ENCODE measurements around the gene ITPR1.

The ITPR1 gene

DNA sequence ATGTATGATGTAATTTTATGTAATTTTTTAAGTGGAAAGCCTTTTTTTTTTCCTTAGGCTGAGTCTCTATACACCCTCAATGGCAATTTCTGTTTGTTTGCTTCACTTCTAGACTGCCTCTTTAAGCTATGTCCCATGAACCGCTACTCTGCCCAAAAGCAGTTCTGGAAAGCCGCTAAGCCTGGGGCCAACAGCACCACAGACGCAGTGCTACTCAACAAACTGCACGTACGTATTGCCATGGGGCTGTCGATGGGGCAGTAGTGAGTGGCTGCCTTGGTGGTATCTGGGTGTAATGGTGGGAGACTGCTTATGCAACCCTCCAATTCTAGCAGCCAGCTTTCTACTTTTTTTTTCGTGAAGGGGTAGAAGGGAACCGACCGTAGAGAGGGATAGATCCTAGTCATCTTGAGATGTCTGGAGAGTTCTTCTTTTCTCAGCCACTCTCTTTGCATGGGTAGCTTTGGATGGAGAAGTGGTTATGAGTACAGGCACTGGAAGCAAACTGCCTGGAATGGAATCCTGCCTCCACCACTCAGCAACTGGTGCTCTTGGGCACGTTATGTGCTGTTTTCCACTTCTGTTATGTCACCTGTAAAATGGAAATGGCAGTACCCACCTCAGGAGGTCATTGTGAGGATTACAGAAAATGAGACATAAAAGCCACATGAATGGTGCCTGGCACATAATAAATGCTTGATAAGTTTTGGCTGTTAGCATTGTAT lies 134.7 kb downstream of the ITPR1 start:
- H3K4me3 ChIP-seq (ENCODE audit: low read depth, low read length, poor library complexity, severe bottlenecking), result no peak overlapping the region
- no peaks in the 10 kb centered on the region for H3K79me2 ChIP-seq (ENCODE audit: insufficient read depth, low read length)
- TF ChIP-seq, protein P1, sequence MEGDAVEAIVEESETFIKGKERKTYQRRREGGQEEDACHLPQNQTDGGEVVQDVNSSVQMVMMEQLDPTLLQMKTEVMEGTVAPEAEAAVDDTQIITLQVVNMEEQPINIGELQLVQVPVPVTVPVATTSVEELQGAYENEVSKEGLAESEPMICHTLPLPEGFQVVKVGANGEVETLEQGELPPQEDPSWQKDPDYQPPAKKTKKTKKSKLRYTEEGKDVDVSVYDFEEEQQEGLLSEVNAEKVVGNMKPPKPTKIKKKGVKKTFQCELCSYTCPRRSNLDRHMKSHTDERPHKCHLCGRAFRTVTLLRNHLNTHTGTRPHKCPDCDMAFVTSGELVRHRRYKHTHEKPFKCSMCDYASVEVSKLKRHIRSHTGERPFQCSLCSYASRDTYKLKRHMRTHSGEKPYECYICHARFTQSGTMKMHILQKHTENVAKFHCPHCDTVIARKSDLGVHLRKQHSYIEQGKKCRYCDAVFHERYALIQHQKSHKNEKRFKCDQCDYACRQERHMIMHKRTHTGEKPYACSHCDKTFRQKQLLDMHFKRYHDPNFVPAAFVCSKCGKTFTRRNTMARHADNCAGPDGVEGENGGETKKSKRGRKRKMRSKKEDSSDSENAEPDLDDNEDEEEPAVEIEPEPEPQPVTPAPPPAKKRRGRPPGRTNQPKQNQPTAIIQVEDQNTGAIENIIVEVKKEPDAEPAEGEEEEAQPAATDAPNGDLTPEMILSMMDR (IDR thresholded peaks at IDR 0.05; ENCODE audit: low read length), result no peak
- TF ChIP-seq EZH2 (IDR thresholded peaks at IDR 0.05; ENCODE audit: borderline replicate concordance, low read length), result no peak
- H3K9ac ChIP-seq (ENCODE audit: low read length), result no peak overlapping the region
- no peak overlapping the region for H3K4me2 ChIP-seq (ENCODE audit: low read length)
- H2AFZ ChIP-seq (ENCODE audit: low read length), result no peak overlapping the region
- no peaks in the 10 kb centered on the region for H4K20me1 ChIP-seq (ENCODE audit: insufficient read depth, low read length)
- no peaks in the 10 kb centered on the region for H3K27me3 ChIP-seq (ENCODE audit: insufficient read depth, low read length)
- H3F3A ChIP-seq (ENCODE audit: insufficient read depth, low read length), result no peaks in the 10 kb centered on the region
- no peaks in the 10 kb centered on the region for H3K36me3 ChIP-seq (ENCODE audit: insufficient read depth, low read length)
- H3K9me3 ChIP-seq (ENCODE audit: low read length), result no peaks in the 10 kb centered on the region
- no peaks in the 10 kb centered on the region for H3K4me1 ChIP-seq (ENCODE audit: insufficient read depth, low read length, severe bottlenecking)
- H3K9me2 ChIP-seq (ENCODE audit: low read depth, low read length), result no peaks in the 10 kb centered on the region
- no peak overlapping the region for H3K27ac ChIP-seq (ENCODE audit: low read depth, low read length, poor library complexity, severe bottlenecking)

DNA sequence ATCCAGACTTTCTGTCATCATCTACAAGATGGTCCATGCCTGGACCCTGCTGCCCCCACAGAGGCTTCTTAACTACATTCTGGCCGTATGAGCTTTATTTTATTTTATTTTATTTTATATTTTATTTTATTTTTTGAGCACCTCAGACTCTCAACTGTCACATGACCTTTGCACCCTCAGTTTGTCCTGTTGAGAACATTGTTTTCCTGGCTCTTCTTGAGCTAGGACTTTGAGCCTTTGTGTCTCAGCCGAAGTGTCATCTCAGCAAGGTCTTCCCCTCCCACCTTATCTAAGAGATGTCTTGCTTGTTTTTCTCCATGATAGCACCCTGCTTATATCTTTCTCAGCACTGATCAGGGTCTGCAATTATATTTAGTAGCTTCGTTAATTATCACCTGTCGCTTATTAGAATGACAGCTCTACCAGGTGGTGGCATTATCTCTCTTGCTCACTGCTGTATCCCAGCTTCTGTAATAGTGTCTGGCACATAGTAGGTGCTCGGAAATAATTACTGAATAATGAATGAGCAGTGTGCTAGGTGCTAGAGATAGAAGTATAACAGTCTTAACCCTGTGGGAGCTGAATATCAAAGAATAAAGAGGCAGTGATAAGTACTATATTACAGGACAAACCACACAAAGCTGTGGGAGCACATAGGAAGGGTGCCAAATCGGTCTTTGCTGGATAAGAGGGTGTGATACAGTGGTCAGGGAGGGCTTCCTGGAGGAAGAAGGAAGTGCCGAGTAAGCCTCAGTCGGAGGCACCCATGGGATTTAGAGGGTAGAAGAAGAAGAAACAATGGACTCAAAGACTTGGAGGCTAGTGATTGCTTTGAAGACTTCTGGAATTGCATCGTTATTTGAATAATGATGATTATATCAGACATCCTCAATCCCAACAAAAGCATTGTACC lies 136.2 kb downstream of the ITPR1 start:
- Histone ChIP-seq H3K27ac (ENCODE audit: low read depth, low read length, poor library complexity, severe bottlenecking) (no peak overlapping the region), H3K4me3 (ENCODE audit: low read depth, low read length, poor library complexity, severe bottlenecking) (no peak overlapping the region), H3K4me1 (ENCODE audit: insufficient read depth, low read length, severe bottlenecking) (no peaks in the 10 kb centered on the region), H3K79me2 (ENCODE audit: insufficient read depth, low read length) (no peaks in the 10 kb centered on the region), H3K9me2 (ENCODE audit: low read depth, low read length) (no peaks in the 10 kb centered on the region), H3K9ac (ENCODE audit: low read length) (no peak overlapping the region), H3F3A (ENCODE audit: insufficient read depth, low read length) (no peaks in the 10 kb centered on the region), H3K27me3 (ENCODE audit: insufficient read depth, low read length) (no peaks in the 10 kb centered on the region), H2AFZ (ENCODE audit: low read length) (no peak overlapping the region), H3K4me2 (ENCODE audit: low read length) (no peak overlapping the region), H3K9me3 (ENCODE audit: low read length) (no peaks in the 10 kb centered on the region), H3K36me3 (ENCODE audit: insufficient read depth, low read length) (no peaks in the 10 kb centered on the region), H4K20me1 (ENCODE audit: insufficient read depth, low read length) (no peaks in the 10 kb centered on the region)
- no peak for TF ChIP-seq EZH2 (IDR thresholded peaks at IDR 0.05; ENCODE audit: borderline replicate concordance, low read length)
- TF ChIP-seq, protein P1 (IDR thresholded peaks at IDR 0.05; ENCODE audit: low read length), result no peak

- no peak overlapping the region for H3K4me2 ChIP-seq (ENCODE audit: low read length)
- H3K79me2 ChIP-seq (ENCODE audit: insufficient read depth, low read length), result no peaks in the 10 kb centered on the region
- no peaks in the 10 kb centered on the region for H3F3A ChIP-seq (ENCODE audit: insufficient read depth, low read length)
- H3K27ac ChIP-seq (ENCODE audit: low read depth, low read length, poor library complexity, severe bottlenecking), result no peak overlapping the region
- no peaks in the 10 kb centered on the region for H3K36me3 ChIP-seq (ENCODE audit: insufficient read depth, low read length)
- no peak overlapping the region for H2AFZ ChIP-seq (ENCODE audit: low read length)
- no peaks in the 10 kb centered on the region for H4K20me1 ChIP-seq (ENCODE audit: insufficient read depth, low read length)
- H3K9ac ChIP-seq (ENCODE audit: low read length), result no peak overlapping the region
- H3K27me3 ChIP-seq (ENCODE audit: insufficient read depth, low read length), result no peaks in the 10 kb centered on the region
- no peaks in the 10 kb centered on the region for H3K9me3 ChIP-seq (ENCODE audit: low read length)
- H3K4me1 ChIP-seq (ENCODE audit: insufficient read depth, low read length, severe bottlenecking), result no peaks in the 10 kb centered on the region
- TF ChIP-seq, protein P1 (IDR thresholded peaks at IDR 0.05; ENCODE audit: low read length), result peak; percentile 93
- no peak for TF ChIP-seq EZH2 (IDR thresholded peaks at IDR 0.05; ENCODE audit: borderline replicate concordance, low read length)
- no peaks in the 10 kb centered on the region for H3K9me2 ChIP-seq (ENCODE audit: low read depth, low read length)
- no peak overlapping the region for H3K4me3 ChIP-seq (ENCODE audit: low read depth, low read length, poor library complexity, severe bottlenecking)
Measured at GRCh38 chr3:4633078-4634004, 140.2 kb downstream of the ITPR1 start.
